KOPT-K1 (cell line): ENCODE results near the gene OR13A1.
"Not testable (repeated sequence)": the region's sequence is repeated elsewhere in the genome, so short reads cannot be mapped to it uniquely, and the experiment has no call there.

Source experiments
- H3K27ac ChIP-seq: fragments of 200-600 bp; sonication (generic); 2 replicates; pipeline ENCODE4 v1.5.1; 2016; ENCODE audit warnings: antibody characterized with exemption, mild to moderate bottlenecking, low read depth, low read length; ENCODE audit not compliant: poor library complexity, severe bottlenecking
- H3K36me3 ChIP-seq: fragments of 200-600 bp; sonication (generic); 2 replicates; pipeline ENCODE4 v1.5.1; 2017; ENCODE audit warnings: antibody characterized with exemption, mild to moderate bottlenecking, low read length, moderate library complexity; ENCODE audit not compliant: insufficient read depth
- H3K9me3 ChIP-seq: fragments of 200-600 bp; sonication (generic); 2 replicates; pipeline ENCODE4 v1.5.1; 2017; ENCODE audit warnings: antibody characterized with exemption, low read length, mild to moderate bottlenecking; ENCODE audit not compliant: insufficient read depth, poor library complexity, severe bottlenecking

Gene OR13A1, protein sequence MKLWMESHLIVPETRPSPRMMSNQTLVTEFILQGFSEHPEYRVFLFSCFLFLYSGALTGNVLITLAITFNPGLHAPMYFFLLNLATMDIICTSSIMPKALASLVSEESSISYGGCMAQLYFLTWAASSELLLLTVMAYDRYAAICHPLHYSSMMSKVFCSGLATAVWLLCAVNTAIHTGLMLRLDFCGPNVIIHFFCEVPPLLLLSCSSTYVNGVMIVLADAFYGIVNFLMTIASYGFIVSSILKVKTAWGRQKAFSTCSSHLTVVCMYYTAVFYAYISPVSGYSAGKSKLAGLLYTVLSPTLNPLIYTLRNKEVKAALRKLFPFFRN

GRCh38 chr10:45315508-45315907, at the start of gene OR13A1:
Gene OR13A1, minus strand, starts transcription at chr10:45315608. Its CDS starts 11,186 bp downstream, at chr10:45304422.
- Histone ChIP-seq H3K27ac (no peak within 1 kb of the TSS), H3K36me3 (no peaks in the 10 kb centered on the region), H3K9me3 (peaks cover 10% of the 10 kb centered on the region)

- not testable (repeated sequence) for H3K27ac ChIP-seq, H3K36me3 ChIP-seq, H3K9me3 ChIP-seq
These were observed 46.8 kb upstream of the OR13A1 start for GRCh38 chr10:45361983-45362799.

DNA sequence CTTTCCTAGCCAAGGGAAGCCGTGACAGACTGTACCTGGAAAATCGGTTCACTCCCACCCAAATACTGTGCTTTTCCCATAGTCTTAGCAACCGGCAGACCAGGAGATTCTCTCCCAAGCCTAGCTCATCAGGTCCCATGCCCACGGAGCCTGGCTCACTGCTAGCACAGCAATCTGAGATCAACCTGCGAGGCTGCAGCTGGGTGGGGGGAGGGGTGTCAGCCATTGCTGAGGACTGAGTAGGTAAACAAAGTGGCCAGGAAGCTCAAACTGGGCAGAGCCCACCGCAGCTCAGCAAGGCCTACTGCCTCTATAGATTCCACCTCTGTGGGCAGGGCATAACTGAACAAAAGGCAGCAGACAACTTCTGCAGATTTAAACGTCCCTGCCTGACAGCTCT, 43.6 kb upstream of the OR13A1 start:
- H3K9me3 ChIP-seq, H3K27ac ChIP-seq: not testable (repeated sequence)

DNA sequence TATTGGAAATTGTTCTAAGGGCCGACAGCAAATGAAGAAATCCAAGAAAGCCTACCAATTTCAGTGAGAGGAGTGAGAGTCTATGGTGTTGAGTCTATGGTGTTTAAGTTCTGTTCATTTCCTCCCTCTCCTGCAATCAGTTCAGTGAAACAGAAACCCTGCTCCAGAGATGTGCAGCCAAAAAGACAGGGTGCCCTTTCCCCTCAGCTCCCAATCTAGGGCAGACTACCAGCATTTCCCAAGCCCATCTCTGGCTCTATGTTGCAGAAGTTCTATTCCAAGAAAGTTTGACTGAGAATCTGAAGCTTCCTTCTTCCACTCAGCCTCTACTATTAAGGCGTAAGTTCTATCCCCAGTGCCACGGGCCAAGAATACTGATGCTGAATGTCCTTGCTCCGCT, 40.1 kb upstream of the OR13A1 start:
- Histone ChIP-seq H3K27ac (no peak overlapping the region), H3K9me3 (no peaks in the 10 kb centered on the region), H3K36me3 (no peaks in the 10 kb centered on the region)

More for the DNA sequence above, 43.6 kb upstream of the OR13A1 start:
- not testable (repeated sequence) for H3K36me3 ChIP-seq

DNA sequence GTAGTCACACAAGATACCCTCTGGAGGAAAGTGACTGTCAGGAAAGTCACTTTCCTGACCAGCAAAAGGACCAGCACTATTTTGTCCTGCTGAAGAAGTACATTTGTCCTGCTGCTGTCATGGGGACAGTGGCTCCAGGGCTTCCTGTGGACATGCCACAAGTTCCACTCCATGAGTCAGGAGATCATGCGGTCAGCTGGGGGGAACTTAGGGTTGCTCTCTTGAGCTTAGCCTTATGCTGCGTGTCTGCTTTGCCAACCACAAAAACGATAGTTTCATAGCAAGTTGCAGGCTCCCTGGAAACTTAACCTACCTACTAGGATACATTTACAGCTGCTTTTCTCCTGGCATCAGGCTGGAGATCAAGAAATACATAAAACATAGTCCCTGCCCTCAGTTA, 38.9 kb upstream of the OR13A1 start:
- Histone ChIP-seq H3K27ac (no peak overlapping the region), H3K36me3 (no peaks in the 10 kb centered on the region), H3K9me3 (no peaks in the 10 kb centered on the region)

- Histone ChIP-seq H3K9me3 (peaks cover 5% of the 10 kb centered on the region), H3K36me3 (no peaks in the 10 kb centered on the region), H3K27ac (no peak overlapping the region)
These were observed 37.8 kb upstream of the OR13A1 start for GRCh38 chr10:45353186-45353585.

- H3K9me3 ChIP-seq: peaks cover 28% of the 10 kb centered on the region
- H3K36me3 ChIP-seq, H3K27ac ChIP-seq: not testable (repeated sequence)
These were observed 32.9 kb upstream of the OR13A1 start for GRCh38 chr10:45348196-45348765.

- H3K36me3 ChIP-seq, H3K27ac ChIP-seq: not testable (repeated sequence)
- peaks cover 28% of the 10 kb centered on the region for H3K9me3 ChIP-seq
These were observed 32.1 kb upstream of the OR13A1 start for GRCh38 chr10:45347464-45347863.

DNA sequence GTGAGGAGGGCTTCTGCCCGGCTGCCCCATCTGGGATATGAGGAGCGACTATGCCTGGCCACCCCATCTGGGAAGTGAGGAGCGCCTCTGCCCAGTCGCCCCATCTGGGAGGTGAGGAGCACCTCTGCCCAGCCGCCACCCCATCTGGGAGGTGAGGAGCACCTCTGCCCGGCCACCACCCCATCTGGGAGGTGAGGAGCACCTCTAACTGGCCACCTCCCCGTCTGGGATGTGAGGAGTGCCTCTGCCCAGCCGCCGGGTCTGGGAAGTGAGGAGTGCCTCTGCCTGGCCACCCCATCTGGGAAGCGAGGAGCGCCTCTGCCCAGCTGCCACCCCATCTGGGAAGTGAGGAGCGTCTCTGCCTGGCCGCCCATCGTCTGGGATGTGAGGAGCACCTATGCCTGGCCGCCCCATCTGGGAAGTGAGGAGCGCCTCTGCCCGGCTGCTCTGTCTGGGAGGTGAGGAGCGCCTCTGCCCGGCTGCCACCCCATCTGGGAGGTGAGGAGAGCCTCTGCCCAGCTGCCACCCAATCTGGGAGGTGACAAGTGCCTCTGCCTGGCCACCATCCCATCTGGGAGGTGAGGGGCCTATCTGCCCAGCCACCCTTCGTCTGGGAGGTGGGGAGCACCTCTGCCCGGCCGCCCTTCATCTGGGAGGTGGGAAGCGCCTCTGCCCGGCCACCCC, 31.4 kb upstream of the OR13A1 start:
- H3K9me3 ChIP-seq: peaks cover 28% of the 10 kb centered on the region
- H3K36me3 ChIP-seq, H3K27ac ChIP-seq: not testable (repeated sequence)

DNA sequence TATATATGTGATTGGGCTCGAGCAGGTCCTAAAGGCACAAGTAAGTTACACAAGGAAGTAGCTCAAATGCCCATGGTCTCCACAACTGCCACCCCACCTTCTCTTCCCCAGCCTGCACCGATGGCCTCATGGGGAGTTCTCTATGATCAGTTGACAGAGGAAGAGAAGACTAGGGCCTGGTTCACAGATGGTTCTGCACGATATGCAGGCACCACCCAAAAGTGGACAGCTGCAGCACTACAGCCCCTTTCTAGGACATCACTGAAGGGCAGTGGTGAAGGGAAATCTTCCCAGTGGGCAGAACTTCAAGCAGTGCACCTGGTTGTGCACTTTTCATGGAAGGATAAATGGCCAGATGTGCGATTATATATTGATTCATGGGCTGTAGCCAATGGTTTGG, 25.0 kb upstream of the OR13A1 start:
- not testable (repeated sequence) for H3K27ac ChIP-seq, H3K36me3 ChIP-seq, H3K9me3 ChIP-seq

- Histone ChIP-seq H3K9me3 (no peaks in the 10 kb centered on the region), H3K36me3 (no peaks in the 10 kb centered on the region), H3K27ac (no peak overlapping the region)
These were observed 24.5 kb upstream of the OR13A1 start for GRCh38 chr10:45339894-45340293.

GRCh38 chr10:45331824-45332223, 16.4 kb upstream of the OR13A1 start:
- H3K36me3 ChIP-seq, H3K27ac ChIP-seq, H3K9me3 ChIP-seq: not testable (repeated sequence)

GRCh38 chr10:45326864-45327263, 11.5 kb upstream of the OR13A1 start:
- not testable (repeated sequence) for H3K9me3 ChIP-seq, H3K36me3 ChIP-seq, H3K27ac ChIP-seq

- Histone ChIP-seq H3K27ac (no peak overlapping the region), H3K36me3 (no peaks in the 10 kb centered on the region), H3K9me3 (no peaks in the 10 kb centered on the region)
These were observed 9.7 kb upstream of the OR13A1 start for GRCh38 chr10:45325116-45325515.

DNA sequence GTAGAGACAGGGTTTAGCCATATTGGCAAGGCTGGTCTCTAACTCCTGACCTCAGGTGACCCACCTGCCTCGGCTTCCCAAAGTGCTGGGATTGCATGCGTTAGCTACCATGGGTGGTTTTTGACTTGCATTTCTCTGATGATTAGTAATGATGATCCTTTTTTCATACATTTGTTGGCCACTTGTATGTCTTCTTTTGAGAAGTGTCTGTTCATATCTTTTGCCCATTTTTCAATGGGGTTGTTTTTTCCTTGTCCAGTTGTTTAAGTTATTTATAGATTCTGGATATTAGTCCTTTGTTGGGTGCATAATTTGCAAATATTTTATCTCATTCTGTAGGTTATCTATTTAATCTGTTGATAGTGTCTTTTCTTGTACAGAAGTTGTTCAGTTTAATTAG, 4.3 kb upstream of the OR13A1 start:
- Histone ChIP-seq H3K27ac (no peak overlapping the region), H3K36me3 (no peaks in the 10 kb centered on the region), H3K9me3 (peaks cover 4% of the 10 kb centered on the region)
